ENCODE data around the gene PLXNA2.

DNA sequence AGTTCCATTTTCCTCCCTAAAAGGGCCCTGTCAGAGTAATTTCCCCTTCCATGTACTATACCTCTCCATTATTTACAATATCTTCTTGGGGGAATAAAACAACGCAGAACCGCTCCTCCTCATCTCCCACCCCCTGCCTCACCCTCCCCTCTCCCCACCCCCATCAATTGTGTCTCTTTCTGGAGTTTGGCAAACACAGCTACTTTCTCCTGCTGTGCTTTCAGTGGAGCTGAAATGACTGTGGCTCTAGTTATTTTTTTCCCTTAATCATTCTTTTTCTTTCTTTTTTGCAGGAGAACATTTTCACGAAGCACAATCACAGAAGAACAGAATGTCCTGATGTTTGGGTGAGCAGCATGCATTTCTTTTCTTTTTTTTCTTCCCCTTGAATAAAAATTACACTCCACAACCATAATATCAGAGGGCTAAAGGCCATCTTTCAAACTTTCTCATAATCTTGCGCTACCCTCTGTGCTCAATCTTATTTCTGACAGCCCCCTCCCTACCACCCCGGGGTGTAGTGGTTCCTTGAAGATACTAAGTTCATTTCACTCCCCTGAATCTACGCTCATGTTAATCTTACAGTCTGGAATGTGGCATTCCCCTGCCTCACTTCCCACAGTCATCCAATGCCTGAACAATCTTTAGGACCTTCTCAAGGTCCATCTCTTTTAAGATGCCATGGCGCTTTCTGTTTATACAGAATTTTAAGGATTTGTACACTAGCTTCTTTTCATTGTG lies 8.8 kb upstream of the PLXNA2 start:
- TF ChIP-seq, protein P1, sequence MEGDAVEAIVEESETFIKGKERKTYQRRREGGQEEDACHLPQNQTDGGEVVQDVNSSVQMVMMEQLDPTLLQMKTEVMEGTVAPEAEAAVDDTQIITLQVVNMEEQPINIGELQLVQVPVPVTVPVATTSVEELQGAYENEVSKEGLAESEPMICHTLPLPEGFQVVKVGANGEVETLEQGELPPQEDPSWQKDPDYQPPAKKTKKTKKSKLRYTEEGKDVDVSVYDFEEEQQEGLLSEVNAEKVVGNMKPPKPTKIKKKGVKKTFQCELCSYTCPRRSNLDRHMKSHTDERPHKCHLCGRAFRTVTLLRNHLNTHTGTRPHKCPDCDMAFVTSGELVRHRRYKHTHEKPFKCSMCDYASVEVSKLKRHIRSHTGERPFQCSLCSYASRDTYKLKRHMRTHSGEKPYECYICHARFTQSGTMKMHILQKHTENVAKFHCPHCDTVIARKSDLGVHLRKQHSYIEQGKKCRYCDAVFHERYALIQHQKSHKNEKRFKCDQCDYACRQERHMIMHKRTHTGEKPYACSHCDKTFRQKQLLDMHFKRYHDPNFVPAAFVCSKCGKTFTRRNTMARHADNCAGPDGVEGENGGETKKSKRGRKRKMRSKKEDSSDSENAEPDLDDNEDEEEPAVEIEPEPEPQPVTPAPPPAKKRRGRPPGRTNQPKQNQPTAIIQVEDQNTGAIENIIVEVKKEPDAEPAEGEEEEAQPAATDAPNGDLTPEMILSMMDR (IDR thresholded peaks at IDR 0.05; ENCODE audit: borderline replicate concordance, extremely low read depth, low read length, poor library complexity, severe bottlenecking), result no peak
- TF ChIP-seq EZH2 (IDR thresholded peaks at IDR 0.05; ENCODE audit: borderline replicate concordance, low read depth, low read length, severe bottlenecking), result no peak
